GM23248 (cell line): ENCODE data around the gene PIGB. TPM values are rescaled to one million over a fixed set of nuclear protein-coding genes. Genes with fewer than 3 reads are reported as not detected.
"Not testable (repeated sequence)": the region's sequence is repeated elsewhere in the genome, so short reads cannot be mapped to it uniquely, and the experiment has no call there.

Experiments
- DNase-seq: peaks from one replicate; pipeline ENCODE4 v3.0.0-alpha.2; 2015
- H2AFZ ChIP-seq: fragments of 200-600 bp; sonication (generic); 2 replicates; pipeline ENCODE4 v1.6.1; 2016; ENCODE audit warnings: antibody characterized with exemption
- H3F3A ChIP-seq: fragments of 200-600 bp; sonication (generic); 2 replicates; pipeline ENCODE4 v1.6.1; 2016; ENCODE audit warnings: mild to moderate bottlenecking, antibody characterized with exemption, mixed run types; ENCODE audit not compliant: insufficient read depth
- H3K27ac ChIP-seq: fragments of 200-600 bp; sonication (generic); 2 replicates; pipeline ENCODE4 v1.5.1; 2016; ENCODE audit warnings: mild to moderate bottlenecking
- H3K27me3 ChIP-seq: fragments of 200-600 bp; sonication (generic); replicated peaks from 2 replicates; pipeline ENCODE4 v1.6.1; 2016; ENCODE audit warnings: mild to moderate bottlenecking; ENCODE audit not compliant: insufficient read depth
- H3K36me3 ChIP-seq: fragments of 200-600 bp; sonication (generic); 2 replicates; pipeline ENCODE4 v1.6.1; 2016; ENCODE audit warnings: low read depth, mild to moderate bottlenecking
- H3K4me1 ChIP-seq: fragments of 200-600 bp; sonication (generic); 2 replicates; pipeline ENCODE4 v1.6.1; 2016; ENCODE audit warnings: mild to moderate bottlenecking; ENCODE audit not compliant: insufficient read depth
- H3K4me2 ChIP-seq: fragments of 200-600 bp; sonication (generic); one replicate; pipeline ENCODE4 v1.6.1; 2016; ENCODE audit warnings: mild to moderate bottlenecking; ENCODE audit not compliant: unreplicated experiment
- H3K4me3 ChIP-seq: fragments of 200-600 bp; sonication (generic); 2 replicates; pipeline ENCODE4 v1.5.1; 2016; ENCODE audit warnings: mild to moderate bottlenecking
- H3K79me2 ChIP-seq: fragments of 200-600 bp; sonication (generic); 2 replicates; pipeline ENCODE4 v1.6.1; 2016; ENCODE audit warnings: mild to moderate bottlenecking; ENCODE audit not compliant: insufficient read depth
- H3K9ac ChIP-seq: fragments of 200-600 bp; sonication (generic); 2 replicates; pipeline ENCODE4 v1.6.1; 2016; ENCODE audit warnings: mild to moderate bottlenecking
- H3K9me2 ChIP-seq: fragments of 200-600 bp; sonication (generic); 2 replicates; pipeline ENCODE4 v1.6.1; 2016; ENCODE audit warnings: mixed run types, mild to moderate bottlenecking, moderate library complexity; ENCODE audit not compliant: insufficient read depth
- H3K9me3 ChIP-seq: fragments of 200-600 bp; sonication (generic); one replicate; pipeline ENCODE4 v1.6.1; 2017; ENCODE audit warnings: low read depth
- H4K20me1 ChIP-seq: fragments of 200-600 bp; sonication (generic); 2 replicates; pipeline ENCODE4 v1.6.0; 2016; ENCODE audit not compliant: insufficient read depth
- EZH2 ChIP-seq: fragments of 200-600 bp; sonication (generic); IDR thresholded peaks from 2 replicates; pipeline ENCODE4 v1.6.1; 2018; ENCODE audit warnings: antibody characterized with exemption, mild to moderate bottlenecking; ENCODE audit not compliant: insufficient read depth, poor library complexity, severe bottlenecking
- EZH2phosphoT487 ChIP-seq: fragments of 200-600 bp; sonication (generic); IDR thresholded peaks from 2 replicates; pipeline ENCODE4 v1.6.1; 2018; ENCODE audit warnings: antibody characterized with exemption, moderate library complexity, mild to moderate bottlenecking, low read depth; ENCODE audit not compliant: insufficient read depth
- WGBS, 2 experiments: methylation state at CpG; one replicate each; pipeline ENCODE4 v1.1.6; 2015 to 2017; ENCODE audit warnings: low lambda C conversion rate in 2 of 2, low coverage in 1 of 2; ENCODE audit errors: missing lambda C conversion rate in 2 of 2; 5-methylcytosine and 5-hydroxymethylcytosine counted together
- in situ Hi-C: fragments of 300-500 bp; cut with MboI; formaldehyde crosslinking; loops from 2 replicates; pipeline ENCODE4 v1.15.0; 2020
- polyA plus RNA-seq: library from polyadenylated mRNA; unstranded; fragments of >200 nt; fragmentation: Nextera tagmentation; extraction: Ambion mirVana; gene quantifications from 2 replicates; pipeline ENCODE4 v1.2.1, GENCODE V29; 2016
- total RNA-seq: library from RNA; depleted of rRNA; stranded (reverse); fragments of >200 nt; shearing (Covaris generic); gene quantifications from 2 replicates; pipeline ENCODE4 v1.2.3, GENCODE V29; 2014

The PIGB gene
- total and polyA plus RNA-seq, 2 experiments from 2014 or later = 10.4 to 17.2 TPM

DNA sequence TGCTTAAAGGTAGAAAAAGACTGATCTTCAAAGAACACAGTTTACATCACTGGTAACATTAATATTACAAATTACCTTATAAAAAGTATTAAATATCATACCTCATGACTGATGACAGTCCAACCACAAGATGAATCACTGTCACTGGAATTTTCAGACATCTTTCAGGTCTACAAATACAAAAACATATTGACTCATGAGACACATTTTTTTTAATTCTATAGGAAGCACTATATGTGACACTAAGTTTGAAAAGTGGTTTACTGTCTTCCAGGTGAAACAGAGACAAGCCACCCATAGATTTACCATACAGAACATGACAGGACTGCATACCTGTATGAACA, 70.2 kb downstream of the PIGB start:
- Histone ChIP-seq H3K4me3 (no peak overlapping the region), H3K36me3 (peaks cover 4% of the 10 kb centered on the region; the same call in 1 of the 2 replicates), H3K4me2 (no peak overlapping the region), H3K27me3 (no peaks in the 10 kb centered on the region), H3K9ac (no peak overlapping the region), H3K9me3 (no peaks in the 10 kb centered on the region), H3K9me2 (no peaks in the 10 kb centered on the region), H3K79me2 (peaks cover 12% of the 10 kb centered on the region; the same call in 1 of the 2 replicates), H2AFZ (no peak overlapping the region), H3K27ac (no peak overlapping the region), H3F3A (no peaks in the 10 kb centered on the region), H3K4me1 (peaks cover 5% of the 10 kb centered on the region; the same call in 1 of the 2 replicates), H4K20me1 (no peaks in the 10 kb centered on the region)
- in situ Hi-C loops = no loop called here
- DNase-seq = peak; percentile 38
- TF ChIP-seq EZH2 (no peak), EZH2phosphoT487 (no peak)

DNA sequence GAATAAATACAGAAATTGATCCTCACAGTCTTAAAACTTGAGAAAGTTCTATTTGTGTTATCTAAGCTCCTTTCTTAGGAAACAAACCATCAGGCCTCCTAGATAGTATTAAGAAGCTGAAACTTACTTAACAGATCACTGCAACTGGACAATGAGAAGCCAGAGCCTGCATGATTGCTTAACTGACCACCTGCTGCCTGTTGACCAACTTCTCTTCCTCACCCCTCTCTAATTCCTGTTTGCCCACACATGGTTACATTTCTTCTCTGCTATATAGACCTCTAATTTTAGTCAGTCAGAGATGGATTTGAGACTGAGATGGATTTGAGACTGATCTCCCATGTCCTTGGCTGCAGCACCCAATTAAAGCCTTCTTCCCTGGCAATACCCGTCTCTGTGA, 75.7 kb downstream of the PIGB start:
- 91 to 94% methylated on average over 1 of the region's 1 CpG for WGBS, 2 experiments
- H3K4me2 ChIP-seq = no peak overlapping the region

DNA sequence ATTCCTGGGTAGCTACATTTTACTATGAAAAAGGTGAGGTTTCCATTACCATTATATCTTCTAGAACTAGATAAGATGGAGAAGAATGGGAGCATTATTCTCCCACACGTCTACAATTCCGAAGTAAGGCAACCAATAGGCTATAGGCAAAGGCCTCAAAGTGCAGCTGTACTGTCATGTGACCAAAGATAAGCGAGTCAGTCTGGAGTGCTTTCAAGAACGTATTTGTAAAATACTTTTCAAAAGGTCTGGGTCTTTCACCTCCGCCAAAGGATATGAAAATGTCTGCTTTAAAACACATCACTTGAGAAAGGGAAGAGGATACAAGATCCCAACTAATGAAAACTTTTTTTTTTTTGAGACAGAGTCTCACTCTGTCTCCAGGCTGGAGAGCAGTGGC, 79.2 kb downstream of the PIGB start:
- 89 to 90% methylated on average over 5 of the region's 5 CpGs for WGBS, 2 experiments
- H3K9me2 ChIP-seq = no peaks in the 10 kb centered on the region
- no peak for DNase-seq
- no peak overlapping the region for H3K4me2 ChIP-seq
- in situ Hi-C loops = no loop called here
- H3K79me2 ChIP-seq = peaks cover 72% of the 10 kb centered on the region
- no peaks in the 10 kb centered on the region for H4K20me1 ChIP-seq
- no peaks in the 10 kb centered on the region for H3K36me3 ChIP-seq
- no peak for TF ChIP-seq EZH2
- H3K9me3 ChIP-seq = no peaks in the 10 kb centered on the region
- H2AFZ ChIP-seq = no peak overlapping the region
- H3K4me1 ChIP-seq = peaks cover 10% of the 10 kb centered on the region
- no peak overlapping the region for H3K9ac ChIP-seq
- peaks cover 3% of the 10 kb centered on the region; the same call in 1 of the 2 replicates for H3F3A ChIP-seq
- no peak overlapping the region for H3K4me3 ChIP-seq
- H3K27ac ChIP-seq = no peak overlapping the region
- H3K27me3 ChIP-seq = no peaks in the 10 kb centered on the region

More for the DNA sequence above, 75.7 kb downstream of the PIGB start:
- H3K9ac ChIP-seq = no peak overlapping the region
- no peaks in the 10 kb centered on the region for H3K36me3 ChIP-seq
- H3K9me2 ChIP-seq = no peaks in the 10 kb centered on the region
- no peak overlapping the region for H3K4me3 ChIP-seq
- H3K79me2 ChIP-seq = peaks cover 40% of the 10 kb centered on the region
- no peaks in the 10 kb centered on the region for H3F3A ChIP-seq
- no peak for DNase-seq
- no peak for TF ChIP-seq EZH2phosphoT487
- TF ChIP-seq EZH2 = no peak
- H2AFZ ChIP-seq = no peak overlapping the region
- H3K9me3 ChIP-seq = no peaks in the 10 kb centered on the region
- no peaks in the 10 kb centered on the region for H4K20me1 ChIP-seq
- no peaks in the 10 kb centered on the region for H3K4me1 ChIP-seq
- in situ Hi-C loops = no loop called here
- H3K27ac ChIP-seq = no peak overlapping the region
- H3K27me3 ChIP-seq = no peaks in the 10 kb centered on the region

DNA sequence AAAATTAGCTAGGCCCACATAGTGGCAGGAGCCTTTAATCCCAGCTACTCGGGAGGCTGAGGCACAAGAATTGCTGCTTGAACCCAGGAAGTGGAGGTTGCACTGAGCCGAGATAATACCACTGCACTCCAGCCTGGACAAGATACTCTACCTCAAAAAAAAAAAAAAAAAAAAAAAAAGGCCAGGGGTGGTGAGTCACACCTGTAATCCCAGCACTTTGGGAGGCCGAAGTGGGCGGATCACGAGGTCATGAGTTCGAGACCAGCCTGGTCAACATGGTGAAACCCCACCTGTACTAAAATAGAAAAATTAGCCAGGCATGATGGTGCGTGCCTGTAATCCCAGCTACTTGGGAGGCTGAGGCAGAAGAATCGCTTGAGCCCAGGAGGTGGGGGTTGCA, 81.0 kb downstream of the PIGB start:
- 75 to 78% methylated on average over 8 of the region's 8 CpGs for WGBS, 2 experiments
- peaks cover 66% of the 10 kb centered on the region for H3K79me2 ChIP-seq
- DNase-seq, in situ Hi-C loops, H3K9me2 ChIP-seq, H3K27me3 ChIP-seq, H3K27ac ChIP-seq, H2AFZ ChIP-seq, H3K4me3 ChIP-seq, H3K4me2 ChIP-seq, H3K36me3 ChIP-seq, H4K20me1 ChIP-seq, H3K9ac ChIP-seq, H3K9me3 ChIP-seq: not testable (repeated sequence)
- peaks cover 13% of the 10 kb centered on the region; the same call in 1 of the 2 replicates for H3F3A ChIP-seq
- H3K4me1 ChIP-seq = peaks cover 23% of the 10 kb centered on the region

DNA sequence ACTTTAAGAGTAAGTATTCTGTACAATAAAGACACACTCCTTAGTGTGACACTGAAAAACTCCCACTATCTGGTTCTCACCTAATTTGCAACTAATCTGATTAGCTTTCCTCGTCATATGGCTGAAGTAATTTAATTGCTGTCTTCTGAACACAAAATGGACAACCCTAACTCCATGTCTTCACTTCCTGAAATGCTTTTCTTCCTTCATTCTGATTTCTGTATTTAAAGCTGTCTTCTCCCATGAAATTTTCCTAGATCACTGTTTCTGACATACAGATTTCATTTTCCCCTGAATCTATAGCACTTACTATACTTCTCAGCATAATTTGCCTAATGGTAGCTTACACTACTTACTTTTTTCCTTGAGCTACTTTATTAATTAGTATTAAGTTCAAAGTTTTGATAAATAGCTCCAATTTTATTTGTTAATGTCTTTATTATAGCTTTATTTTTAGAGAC, 82.8 kb downstream of the PIGB start:
- no peak overlapping the region for H3K4me3 ChIP-seq
- no peak overlapping the region for H3K4me2 ChIP-seq
- in situ Hi-C loops = no loop called here
- H3K27me3 ChIP-seq = no peaks in the 10 kb centered on the region
- H3K4me1 ChIP-seq = peaks cover 23% of the 10 kb centered on the region
- no peak overlapping the region for H3K9ac ChIP-seq
- WGBS, 2 experiments = 100% methylated on average over 1 of the region's 1 CpG
- H3K79me2 ChIP-seq = peaks cover 77% of the 10 kb centered on the region
- TF ChIP-seq EZH2phosphoT487 (no peak), EZH2 (no peak)
- no peak overlapping the region for H2AFZ ChIP-seq
- no peaks in the 10 kb centered on the region for H3K36me3 ChIP-seq
- H3K9me3 ChIP-seq = no peaks in the 10 kb centered on the region
- no peaks in the 10 kb centered on the region for H4K20me1 ChIP-seq
- H3F3A ChIP-seq = peaks cover 13% of the 10 kb centered on the region; the same call in 1 of the 2 replicates
- no peak for DNase-seq
- no peaks in the 10 kb centered on the region for H3K9me2 ChIP-seq
- no peak overlapping the region for H3K27ac ChIP-seq
